IMR-90 (cell line): ENCODE results near the gene WDR27. TPM values are rescaled to one million over a fixed set of nuclear protein-coding genes. Genes with fewer than 3 reads are reported as not detected.

ENCODE experiments used
- ATAC-seq: fragments of 200-7000 bp; cut with Tn5 transposase; 2 replicates; pipeline ENCODE4 v1.9.1; 2020; ENCODE audit warnings: low read depth, mild to moderate bottlenecking, moderate library complexity
- BruUV-seq: library from RNA; stranded (reverse); fragments of 400-500 nt; replicated peaks from 2 replicates; lab custom pipeline; 2021; lab: Mats Ljungman, UMichigan
- CTCF ChIA-PET: fragments of 300-600 bp; formaldehyde crosslinking; extraction: SDS; loops from one replicate; lab custom pipeline; 2021; ENCODE audit warnings: antibody characterized with exemption; lab: Yijun Ruan, JAX
- POLR2A ChIA-PET: fragments of 300-600 bp; sonication (Branson Sonifier 250); formaldehyde crosslinking; loops from one replicate; lab custom pipeline; 2022; ENCODE audit warnings: antibody characterized with exemption; ENCODE audit not compliant: unreplicated experiment; lab: Charles Lee
- DNase-seq: peaks from one replicate; pipeline ENCODE4 v3.0.0; 2013
- H2AFZ ChIP-seq: replicated peaks from 2 replicates; pipeline ENCODE3; 2013; ENCODE audit warnings: low read length, mild to moderate bottlenecking; ENCODE audit not compliant: poor library complexity
- H2AK5ac ChIP-seq: 2 replicates; pipeline ENCODE4 v1.6.1; 2013; ENCODE audit warnings: low read depth, low read length, inconsistent platforms
- H2AK9ac ChIP-seq: replicated peaks from 2 replicates; pipeline ENCODE3; 2013; ENCODE audit warnings: mild to moderate bottlenecking, low read depth, low read length, moderate library complexity; ENCODE audit not compliant: poor library complexity
- H2BK120ac ChIP-seq: 2 replicates; pipeline ENCODE4 v1.6.1; 2013; ENCODE audit warnings: low read depth, low read length, inconsistent platforms
- H2BK15ac ChIP-seq: 3 replicates; pipeline ENCODE4 v1.6.1; 2013; ENCODE audit warnings: low read depth, low read length, inconsistent platforms
- H2BK20ac ChIP-seq: 2 replicates; pipeline ENCODE4 v1.6.1; 2013; ENCODE audit warnings: low read depth, mild to moderate bottlenecking, inconsistent platforms, low read length, moderate library complexity
- H2BK5ac ChIP-seq: 2 replicates; pipeline ENCODE4 v1.6.1; 2013; ENCODE audit warnings: mild to moderate bottlenecking, low read depth, low read length, inconsistent platforms; ENCODE audit not compliant: poor library complexity, severe bottlenecking
- H3K14ac ChIP-seq: replicated peaks from 2 replicates; pipeline ENCODE4 v1.6.1; 2013; ENCODE audit warnings: low read depth, low read length, inconsistent platforms
- H3K18ac ChIP-seq: 2 replicates; pipeline ENCODE4 v1.6.1; 2013; ENCODE audit warnings: low read depth, low read length, control low read depth
- H3K23ac ChIP-seq: 2 replicates; pipeline ENCODE4 v1.6.1; 2013; ENCODE audit warnings: low read depth, low read length, inconsistent platforms
- H3K27ac ChIP-seq: 2 replicates; pipeline ENCODE4 v1.5.1; 2013; ENCODE audit warnings: mild to moderate bottlenecking, control low read depth, low read length; ENCODE audit not compliant: insufficient read depth
- H3K27me3 ChIP-seq: 2 replicates; pipeline ENCODE4 v1.6.1; 2013; ENCODE audit warnings: low read length; ENCODE audit not compliant: control insufficient read depth, insufficient read depth
- H3K36me3 ChIP-seq: 2 replicates; pipeline ENCODE4 v1.6.1; 2013; ENCODE audit warnings: low read length, mixed read lengths; ENCODE audit not compliant: control insufficient read depth, insufficient read depth
- H3K4ac ChIP-seq: 2 replicates; pipeline ENCODE4 v1.6.1; 2013; ENCODE audit warnings: low read depth, low read length, inconsistent platforms
- H3K4me1 ChIP-seq: 2 replicates; pipeline ENCODE4 v1.6.1; 2013; ENCODE audit warnings: low read length, mixed read lengths; ENCODE audit not compliant: control insufficient read depth, insufficient read depth
- H3K4me2 ChIP-seq: 2 replicates; pipeline ENCODE4 v1.6.1; 2013; ENCODE audit warnings: low read depth, mild to moderate bottlenecking, control low read depth, low read length, moderate library complexity
- H3K4me3 ChIP-seq: 2 replicates; pipeline ENCODE4 v1.5.1; 2013; ENCODE audit warnings: low read depth, mild to moderate bottlenecking, control low read depth, low read length, moderate library complexity; ENCODE audit not compliant: insufficient read depth
- H3K56ac ChIP-seq: 2 replicates; pipeline ENCODE4 v1.6.1; 2013; ENCODE audit warnings: low read length, inconsistent platforms; ENCODE audit not compliant: insufficient read depth; ENCODE audit errors: extremely low read depth
- H3K79me1 ChIP-seq, 2 experiments: 2 replicates each; pipeline ENCODE4 v1.6.1; 2013; ENCODE audit warnings: low read length in 2 of 2, inconsistent platforms in 1 of 2, low read depth in 1 of 2
- H3K9ac ChIP-seq: 2 replicates; pipeline ENCODE4 v1.6.1; 2013; ENCODE audit warnings: low read depth, low read length, control low read depth
- H3K9me1 ChIP-seq: 2 replicates; pipeline ENCODE4 v1.6.1; 2013; ENCODE audit warnings: low read length, inconsistent platforms; ENCODE audit not compliant: insufficient read depth
- H3K9me3 ChIP-seq: 2 replicates; pipeline ENCODE4 v1.6.1; 2013; ENCODE audit warnings: low read length; ENCODE audit not compliant: control insufficient read depth, insufficient read depth
- H4K20me1 ChIP-seq: 2 replicates; pipeline ENCODE4 v1.6.1; 2013; ENCODE audit warnings: low read length, inconsistent platforms; ENCODE audit not compliant: insufficient read depth
- H4K5ac ChIP-seq: 2 replicates; pipeline ENCODE4 v1.6.1; 2013; ENCODE audit warnings: mild to moderate bottlenecking, low read depth, low read length, control low read depth
- H4K8ac ChIP-seq, 2 experiments: 2 replicates each; pipeline ENCODE4 v1.6.1; 2013; ENCODE audit warnings: low read depth in 2 of 2, low read length in 2 of 2, control low read depth in 1 of 2, inconsistent platforms in 1 of 2
- H4K91ac ChIP-seq: 2 replicates; pipeline ENCODE4 v1.6.1; 2013; ENCODE audit warnings: low read depth, low read length, inconsistent platforms; ENCODE audit not compliant: insufficient read depth
- BHLHE40 ChIP-seq: fragments of 150-350 bp; IDR thresholded peaks from 2 replicates; pipeline ENCODE4 v1.6.1; 2016; ENCODE audit warnings: mild to moderate bottlenecking, low read depth, low read length
- CEBPB ChIP-seq: IDR thresholded peaks from 2 replicates; pipeline ENCODE4 v1.6.1; 2012; ENCODE audit warnings: low read depth, low read length, improper control_type of control experiment
- CHD1 ChIP-seq: IDR thresholded peaks from 2 replicates; pipeline ENCODE4 v1.6.1; 2012; ENCODE audit warnings: low read depth, low read length, improper control_type of control experiment
- MXI1 ChIP-seq: IDR thresholded peaks from 2 replicates; pipeline ENCODE4 v1.6.1; 2012; ENCODE audit warnings: low read depth, mild to moderate bottlenecking, low read length, moderate library complexity, borderline replicate concordance
- POLR2A ChIP-seq: IDR thresholded peaks from 2 replicates; pipeline ENCODE4 v1.6.1; 2012; ENCODE audit warnings: mild to moderate bottlenecking, low read depth, low read length
- RCOR1 ChIP-seq: IDR thresholded peaks from 2 replicates; pipeline ENCODE4 v1.6.1; 2012; ENCODE audit warnings: mild to moderate bottlenecking, low read length, improper control_type of control experiment; ENCODE audit not compliant: insufficient replicate concordance
- SMC3 ChIP-seq: fragments of 150-350 bp; IDR thresholded peaks from 2 replicates; pipeline ENCODE4 v1.6.1; 2016; ENCODE audit warnings: low read depth, mild to moderate bottlenecking, antibody characterized with exemption, low read length, moderate library complexity
- WGBS, 2 experiments: methylation state at CpG; one replicate each; pipeline versions ENCODE4 v1.1.5 to v1.1.7; 2013; ENCODE audit warnings: missing lambda C conversion rate in 2 of 2; ENCODE audit not compliant: insufficient read length in 1 of 2; ENCODE audit errors: extremely low coverage in 2 of 2; 5-methylcytosine and 5-hydroxymethylcytosine counted together
- dilution Hi-C: fragments of 300-500 bp; cut with HindIII; formaldehyde crosslinking; loops from one replicate; pipeline ENCODE4 v1.14.3; 2018; ENCODE audit warnings: low sequenced_read_pairs; ENCODE audit not compliant: unreplicated experiment
- in situ Hi-C: fragments of 300-500 bp; cut with MboI; formaldehyde crosslinking; loops from 3 replicates; pipeline ENCODE4 v1.14.3; 2019; ENCODE audit warnings: low sequenced_read_pairs, inconsistent platforms, mixed read lengths
- intact Hi-C: fragments of 100-400 bp; cut with micrococcal nuclease; formaldehyde crosslinking; loops from 2 replicates; pipeline ENCODE4 v1.10.0; 2022
- polyA plus RNA-seq, 3 experiments: library from polyadenylated mRNA; depleted of rRNA; stranded (reverse); fragments of >200 nt; gene quantifications; 2 replicates each; pipeline ENCODE4 v1.2.3, GENCODE V29; 2012; ENCODE audit warnings: low replicate concordance in 1 of 3
- total RNA-seq: library from RNA; depleted of rRNA; stranded (reverse); fragments of >200 nt; gene quantifications from 2 replicates; pipeline ENCODE4 v1.2.3, GENCODE V29; 2012
- TF ChIP-seq, protein P1 (sequence below): conservative IDR thresholded peaks from 2 replicates; pipeline ENCODE4 v1.5.1; 2012; ENCODE audit warnings: mild to moderate bottlenecking, low read depth, low read length, improper control_type of control experiment
- TF ChIP-seq, protein P2 (sequence below): fragments of 150-350 bp; IDR thresholded peaks from 2 replicates; pipeline ENCODE4 v1.6.1; 2016; ENCODE audit warnings: low read depth, mild to moderate bottlenecking, low read length, moderate library complexity, borderline replicate concordance

The WDR27 gene
- total and polyA plus RNA-seq, 2 of the 4 experiments (the other 2 are of a cell fraction) = 7.0 to 18.5 TPM

DNA sequence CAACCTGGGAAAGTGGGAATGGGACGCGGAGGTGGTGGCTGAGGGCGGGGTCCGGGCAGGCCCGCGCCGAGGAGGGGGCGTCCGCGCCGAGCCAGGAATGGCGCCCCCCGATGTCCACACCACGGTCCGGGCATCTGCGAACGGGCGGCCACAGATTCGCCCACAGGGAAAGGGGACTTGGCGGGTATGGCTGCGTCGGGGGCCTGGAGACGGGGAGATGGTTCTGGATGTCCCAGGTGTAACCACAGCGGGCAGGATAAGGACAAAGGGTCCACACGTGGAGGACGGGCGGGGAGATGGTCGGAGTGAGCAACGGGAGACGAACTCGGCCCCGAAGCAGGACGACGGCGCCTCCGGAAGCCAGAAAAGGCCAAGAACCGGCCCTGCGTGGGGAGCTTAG is 124.6 kb downstream of the WDR27 start:
- dilution Hi-C loops (no loop called here), intact Hi-C loops (no loop called here), in situ Hi-C loops (no loop called here)
- Histone ChIP-seq H3K4ac (no peak overlapping the region), H3K27ac (no peak overlapping the region), H3K36me3 (peaks cover 1% of the 10 kb centered on the region), H3K9me1 (no peaks in the 10 kb centered on the region), H4K20me1 (no peaks in the 10 kb centered on the region), H3K14ac (no peak overlapping the region), H3K9me3 (no peaks in the 10 kb centered on the region), H3K4me2 (no peak overlapping the region), H3K4me3 (no peak overlapping the region), H4K8ac (no peak overlapping the region), H3K79me1 (no peaks in the 10 kb centered on the region), H2BK120ac (no peak overlapping the region), H2BK5ac (no peak overlapping the region), H3K18ac (no peak overlapping the region), H3K4me1 (no peaks in the 10 kb centered on the region), H3K56ac (no peak overlapping the region), H2BK15ac (no peak overlapping the region), H2BK20ac (no peak overlapping the region), H3K9ac (no peak overlapping the region), H3K23ac (no peak overlapping the region), H2AFZ (peak overlapping the region; percentile 56), H2AK9ac (no peak overlapping the region), H2AK5ac (no peak overlapping the region), H4K91ac (no peak overlapping the region), H4K5ac (no peak overlapping the region), H3K27me3 (no peaks in the 10 kb centered on the region)
- DNase-seq (no peak), ATAC-seq (no peak)
- ChIA-PET CTCF (no interaction called here), POLR2A (no interaction called here)
- TF ChIP-seq CEBPB = no peak
- no peak for TF ChIP-seq SMC3
- TF ChIP-seq, protein P1, sequence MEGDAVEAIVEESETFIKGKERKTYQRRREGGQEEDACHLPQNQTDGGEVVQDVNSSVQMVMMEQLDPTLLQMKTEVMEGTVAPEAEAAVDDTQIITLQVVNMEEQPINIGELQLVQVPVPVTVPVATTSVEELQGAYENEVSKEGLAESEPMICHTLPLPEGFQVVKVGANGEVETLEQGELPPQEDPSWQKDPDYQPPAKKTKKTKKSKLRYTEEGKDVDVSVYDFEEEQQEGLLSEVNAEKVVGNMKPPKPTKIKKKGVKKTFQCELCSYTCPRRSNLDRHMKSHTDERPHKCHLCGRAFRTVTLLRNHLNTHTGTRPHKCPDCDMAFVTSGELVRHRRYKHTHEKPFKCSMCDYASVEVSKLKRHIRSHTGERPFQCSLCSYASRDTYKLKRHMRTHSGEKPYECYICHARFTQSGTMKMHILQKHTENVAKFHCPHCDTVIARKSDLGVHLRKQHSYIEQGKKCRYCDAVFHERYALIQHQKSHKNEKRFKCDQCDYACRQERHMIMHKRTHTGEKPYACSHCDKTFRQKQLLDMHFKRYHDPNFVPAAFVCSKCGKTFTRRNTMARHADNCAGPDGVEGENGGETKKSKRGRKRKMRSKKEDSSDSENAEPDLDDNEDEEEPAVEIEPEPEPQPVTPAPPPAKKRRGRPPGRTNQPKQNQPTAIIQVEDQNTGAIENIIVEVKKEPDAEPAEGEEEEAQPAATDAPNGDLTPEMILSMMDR = no peak
- TF ChIP-seq RCOR1 = no peak
- TF ChIP-seq CHD1 = no peak
- TF ChIP-seq, protein P2, sequence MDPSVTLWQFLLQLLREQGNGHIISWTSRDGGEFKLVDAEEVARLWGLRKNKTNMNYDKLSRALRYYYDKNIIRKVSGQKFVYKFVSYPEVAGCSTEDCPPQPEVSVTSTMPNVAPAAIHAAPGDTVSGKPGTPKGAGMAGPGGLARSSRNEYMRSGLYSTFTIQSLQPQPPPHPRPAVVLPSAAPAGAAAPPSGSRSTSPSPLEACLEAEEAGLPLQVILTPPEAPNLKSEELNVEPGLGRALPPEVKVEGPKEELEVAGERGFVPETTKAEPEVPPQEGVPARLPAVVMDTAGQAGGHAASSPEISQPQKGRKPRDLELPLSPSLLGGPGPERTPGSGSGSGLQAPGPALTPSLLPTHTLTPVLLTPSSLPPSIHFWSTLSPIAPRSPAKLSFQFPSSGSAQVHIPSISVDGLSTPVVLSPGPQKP = no peak
- no peak for TF ChIP-seq BHLHE40
- no peak for TF ChIP-seq POLR2A
- no peak for TF ChIP-seq MXI1
- 84% methylated on average over 11 of the region's 38 CpGs; no CpG with 5 or more reads in 1 of the 2 experiments for WGBS, 2 experiments
- BruUV-seq = no TSS peak
